Activated naive CD4-positive, alpha-beta T cell (primary cell): ENCODE data around the gene ST3GAL4.

Experiments
- DNase-seq, 4 experiments: peaks; one replicate each; lab custom pipeline; 2025; lab: John Stamatoyannopoulos, UW

Gene ST3GAL4

GRCh38 chr11:126329644-126330211 is 25.8 kb upstream of the ST3GAL4 start:
- no peak for DNase-seq

GRCh38 chr11:126331286-126331685 is 24.2 kb upstream of the ST3GAL4 start:
- DNase-seq, result no peak

- no peak for DNase-seq
Measured at GRCh38 chr11:126332221-126332711, 23.2 kb upstream of the ST3GAL4 start.

GRCh38 chr11:126333142-126333541 is 22.3 kb upstream of the ST3GAL4 start:
- DNase-seq, result no peak

GRCh38 chr11:126334659-126335462 is 20.6 kb upstream of the ST3GAL4 start:
- DNase-seq, result no peak

- no peak for DNase-seq
Measured at GRCh38 chr11:126335463-126335760, 20.1 kb upstream of the ST3GAL4 start.

GRCh38 chr11:126336138-126336541 is 19.3 kb upstream of the ST3GAL4 start:
- no peak for DNase-seq

GRCh38 chr11:126336671-126337101 is 18.8 kb upstream of the ST3GAL4 start:
- no peak for DNase-seq

GRCh38 chr11:126337126-126337473 is 18.4 kb upstream of the ST3GAL4 start:
- no peak for DNase-seq

- no peak for DNase-seq
Measured at GRCh38 chr11:126337474-126338241, 17.8 kb upstream of the ST3GAL4 start.

- DNase-seq, result no peak
Measured at GRCh38 chr11:126338346-126339055, 17.0 kb upstream of the ST3GAL4 start.

- no peak for DNase-seq
Measured at GRCh38 chr11:126339073-126339862, 16.2 kb upstream of the ST3GAL4 start.

- no peak for DNase-seq
Measured at GRCh38 chr11:126339863-126340434, 15.5 kb upstream of the ST3GAL4 start.

- no peak for DNase-seq
Measured at GRCh38 chr11:126340960-126341606, 14.4 kb upstream of the ST3GAL4 start.

GRCh38 chr11:126341760-126342161 is 13.7 kb upstream of the ST3GAL4 start:
- DNase-seq, result no peak

- no peak for DNase-seq
Measured at GRCh38 chr11:126343051-126343450, 12.4 kb upstream of the ST3GAL4 start.

- DNase-seq, result no peak
Measured at GRCh38 chr11:126344141-126345080, 11.1 kb upstream of the ST3GAL4 start.

- DNase-seq, result no peak
Measured at GRCh38 chr11:126345283-126345682, 10.2 kb upstream of the ST3GAL4 start.

- no peak for DNase-seq
Measured at GRCh38 chr11:126345759-126346585, 9.5 kb upstream of the ST3GAL4 start.
